H9 (cell line): Measurements from ENCODE around the gene BNIP5. TPM values are rescaled to one million over a fixed set of nuclear protein-coding genes. Genes with fewer than 3 reads are reported as not detected.

Experiments
- DNase-seq: peaks from one replicate; pipeline ENCODE4 v3.0.0-alpha.2; 2017
- H2AFZ ChIP-seq: one replicate; pipeline ENCODE4 v1.6.1; 2013; ENCODE audit warnings: mild to moderate bottlenecking, low read length, control low read depth, moderate library complexity
- H2AK5ac ChIP-seq: 2 replicates; pipeline ENCODE4 v1.6.1; 2013; ENCODE audit warnings: low read length, control low read depth, mixed read lengths; ENCODE audit not compliant: insufficient read length
- H2BK120ac ChIP-seq: one replicate; pipeline ENCODE4 v1.6.1; 2013; ENCODE audit warnings: low read depth, mild to moderate bottlenecking, low read length, control low read depth, inconsistent platforms; ENCODE audit not compliant: poor library complexity, severe bottlenecking
- H2BK12ac ChIP-seq: 2 replicates; pipeline ENCODE4 v1.6.1; 2013; ENCODE audit warnings: low read length, control low read depth, mixed read lengths, low read depth; ENCODE audit not compliant: insufficient read length
- H2BK15ac ChIP-seq: 2 replicates; pipeline ENCODE4 v1.6.1; 2013; ENCODE audit warnings: low read depth, low read length, control low read depth
- H2BK20ac ChIP-seq: one replicate; pipeline ENCODE4 v1.6.1; 2013; ENCODE audit warnings: low read depth, mild to moderate bottlenecking, low read length, control low read depth, inconsistent platforms; ENCODE audit not compliant: poor library complexity, severe bottlenecking
- H2BK5ac ChIP-seq: 2 replicates; pipeline ENCODE4 v1.6.1; 2013; ENCODE audit warnings: low read length, control low read depth, mixed read lengths; ENCODE audit not compliant: insufficient read length
- H3K14ac ChIP-seq: 2 replicates; pipeline ENCODE4 v1.6.1; 2013; ENCODE audit warnings: low read length, control low read depth; ENCODE audit not compliant: insufficient read depth
- H3K18ac ChIP-seq: 2 replicates; pipeline ENCODE4 v1.6.1; 2013; ENCODE audit warnings: low read depth, mild to moderate bottlenecking, mixed read lengths, low read length, control low read depth; ENCODE audit not compliant: insufficient read length
- H3K23ac ChIP-seq: 2 replicates; pipeline ENCODE4 v1.6.1; 2013; ENCODE audit warnings: low read length, control low read depth, mixed read lengths, low read depth; ENCODE audit not compliant: insufficient read length
- H3K23me2 ChIP-seq: 2 replicates; pipeline ENCODE4 v1.6.1; 2013; ENCODE audit warnings: low read depth, mild to moderate bottlenecking, mixed read lengths, low read length, control low read depth; ENCODE audit not compliant: insufficient read length, poor library complexity, severe bottlenecking
- H3K27ac ChIP-seq: 2 replicates; pipeline ENCODE4 v1.5.1; 2013; ENCODE audit warnings: low read length, control low read depth, mixed read lengths, low read depth; ENCODE audit not compliant: insufficient read length
- H3K27me3 ChIP-seq: 2 replicates; pipeline ENCODE4 v1.6.1; 2013; ENCODE audit warnings: low read length, control low read depth, inconsistent platforms; ENCODE audit not compliant: insufficient read depth
- H3K4ac ChIP-seq: 2 replicates; pipeline ENCODE4 v1.6.1; 2013; ENCODE audit warnings: low read depth, mild to moderate bottlenecking, control low read depth, inconsistent platforms, low read length, moderate library complexity
- H3K4me1 ChIP-seq: 2 replicates; pipeline ENCODE4 v1.6.1; 2013; ENCODE audit warnings: low read length, control low read depth, inconsistent platforms; ENCODE audit not compliant: insufficient read depth
- H3K4me2 ChIP-seq: 2 replicates; pipeline ENCODE4 v1.6.1; 2013; ENCODE audit warnings: low read length, control low read depth, mixed read lengths; ENCODE audit not compliant: insufficient read length, insufficient read depth
- H3K56ac ChIP-seq: 2 replicates; pipeline ENCODE4 v1.6.1; 2013; ENCODE audit warnings: low read depth, mild to moderate bottlenecking, mixed read lengths, low read length, control low read depth; ENCODE audit not compliant: insufficient read length
- H3K79me1 ChIP-seq: 2 replicates; pipeline ENCODE4 v1.6.1; 2013; ENCODE audit warnings: low read depth, mild to moderate bottlenecking, moderate library complexity, low read length, control low read depth, inconsistent platforms; ENCODE audit not compliant: insufficient read depth, poor library complexity, severe bottlenecking
- H3K79me2 ChIP-seq: 2 replicates; pipeline ENCODE4 v1.6.1; 2013; ENCODE audit warnings: low read length, control low read depth, inconsistent platforms; ENCODE audit not compliant: insufficient read depth
- H3K9ac ChIP-seq: 2 replicates; pipeline ENCODE4 v1.6.1; 2013; ENCODE audit warnings: low read length, control low read depth, mixed read lengths; ENCODE audit not compliant: insufficient read length; ENCODE audit errors: extremely low read depth
- H3K9me3 ChIP-seq: one replicate; pipeline ENCODE4 v1.6.1; 2013; ENCODE audit warnings: low read depth, low read length, inconsistent platforms; ENCODE audit not compliant: control insufficient read depth
- H3T11ph ChIP-seq: one replicate; pipeline ENCODE4 v1.6.1; 2013; ENCODE audit warnings: mild to moderate bottlenecking, low read length, control low read depth, inconsistent platforms
- H4K20me1 ChIP-seq: one replicate; pipeline ENCODE4 v1.6.1; 2013; ENCODE audit not compliant: control insufficient read depth, insufficient read length, insufficient read depth
- H4K5ac ChIP-seq: 2 replicates; pipeline ENCODE4 v1.6.1; 2013; ENCODE audit warnings: low read depth, mild to moderate bottlenecking, mixed read lengths, low read length, control low read depth; ENCODE audit not compliant: insufficient read length
- H4K8ac ChIP-seq: replicated peaks from 2 replicates; pipeline ENCODE4 v1.6.1; 2013; ENCODE audit warnings: low read length, control low read depth, mixed read lengths, low read depth; ENCODE audit not compliant: insufficient read length
- H4K91ac ChIP-seq: 2 replicates; pipeline ENCODE4 v1.6.1; 2013; ENCODE audit warnings: low read depth, mild to moderate bottlenecking, moderate library complexity, mixed read lengths, low read length, control low read depth; ENCODE audit not compliant: insufficient read length
- H3K27ac Mint-ChIP-seq, 3 experiments: 2 replicates in 2 of 3; 3 replicates in 1 of 3; pipeline ENCODE4 v1.8.0; 2020 to 2021; ENCODE audit warnings: mixed read lengths in 3 of 3, mild to moderate bottlenecking in 1 of 3, moderate library complexity in 1 of 3
- H3K27me3 Mint-ChIP-seq: 2 replicates; pipeline ENCODE4 v1.8.0; 2021; ENCODE audit warnings: low read depth, mild to moderate bottlenecking, moderate library complexity, mixed read lengths
- H3K36me3 Mint-ChIP-seq, 3 experiments: 2 replicates in 2 of 3; 3 replicates in 1 of 3; pipeline ENCODE4 v1.8.0; 2020 to 2021; ENCODE audit warnings: low read depth in 3 of 3, mixed read lengths in 3 of 3; ENCODE audit not compliant: insufficient read depth in 1 of 3
- H3K4me1 Mint-ChIP-seq, 2 experiments: 2 replicates each; pipeline ENCODE4 v1.8.0; 2020; ENCODE audit warnings: mixed read lengths in 2 of 2
- H3K4me3 Mint-ChIP-seq, 2 experiments: 2 replicates in 1 of 2; 3 replicates in 1 of 2; pipeline ENCODE4 v1.8.0; 2020 to 2021; ENCODE audit warnings: mild to moderate bottlenecking in 2 of 2, mixed read lengths in 2 of 2, moderate library complexity in 1 of 2
- H3K9me3 Mint-ChIP-seq, 2 experiments: 2 replicates in 1 of 2; 3 replicates in 1 of 2; pipeline ENCODE4 v1.8.0; 2020; ENCODE audit warnings: mild to moderate bottlenecking in 2 of 2, mixed read lengths in 2 of 2, moderate library complexity in 1 of 2
- WGBS: extraction: QIAGEN DNeasy Blood & Tissue Kit; methylation state at CpG from one replicate; pipeline ENCODE4 v1.1.7; 2013; ENCODE audit warnings: missing lambda C conversion rate, low lambda C conversion rate, mixed read lengths; ENCODE audit not compliant: insufficient read length; ENCODE audit errors: extremely low coverage; 5-methylcytosine and 5-hydroxymethylcytosine counted together
- total RNA-seq: library from RNA; stranded (reverse); gene quantifications from 2 replicates; pipeline ENCODE4 v1.2.1, GENCODE V29; 2021
- TF ChIP-seq, protein P1 (sequence below): fragments of 200-600 bp; sonication (generic); conservative IDR thresholded peaks from 3 replicates; pipeline ENCODE4 v1.8.0; 2021; ENCODE audit warnings: antibody characterized with exemption, mild to moderate bottlenecking

Gene BNIP5
- total RNA-seq, 1 experiment from 2014 or later: not detected

DNA sequence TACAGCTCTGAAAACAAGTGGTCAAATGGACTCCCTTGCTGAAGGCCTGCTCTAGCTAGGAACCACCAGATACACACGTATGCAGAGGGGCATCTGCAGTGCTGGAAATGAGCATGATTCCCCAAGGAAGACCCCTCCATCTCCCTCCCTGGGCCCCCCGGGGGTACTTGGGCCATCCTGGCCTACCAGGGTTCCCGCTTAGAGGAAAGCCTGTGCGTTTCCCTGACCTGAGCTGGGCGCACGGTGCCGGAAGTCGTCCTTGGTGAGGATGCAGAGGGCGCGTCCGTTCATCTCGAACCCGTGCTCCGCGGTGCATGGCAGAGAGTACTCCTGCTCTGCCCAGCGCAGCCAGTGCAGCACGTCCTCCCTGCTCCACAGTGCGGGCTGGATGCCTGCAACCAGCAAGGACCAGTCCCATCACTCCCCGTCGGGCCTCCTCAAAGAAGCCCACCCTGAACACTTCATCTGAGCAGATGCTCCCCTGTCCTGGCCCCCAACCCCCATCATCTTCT is 39.0 kb upstream of the BNIP5 start:
- Histone ChIP-seq H2AK5ac (no peak overlapping the region), H3K4me1 (peaks cover 4% of the 10 kb centered on the region; the same call in 1 of the 2 replicates), H3K4me2 (no peak overlapping the region), H2BK20ac (no peak overlapping the region), H3K4ac (no peak overlapping the region), H4K91ac (no peak overlapping the region), H3K23me2 (no peaks in the 10 kb centered on the region), H3K14ac (no peak overlapping the region), H2BK120ac (no peak overlapping the region), H3K23ac (no peak overlapping the region), H3K56ac (no peak overlapping the region), H4K8ac (no peak overlapping the region), H3T11ph (no peak overlapping the region), H4K5ac (no peak overlapping the region), H3K27me3 (no peaks in the 10 kb centered on the region), H3K79me1 (no peaks in the 10 kb centered on the region), H2BK5ac (no peak overlapping the region), H2BK12ac (no peak overlapping the region), H2AFZ (no peak overlapping the region), H3K79me2 (0 out of 2 replicates have a peak, but pooled peaks cover 2% of the 10 kb centered on the region), H3K27ac (no peak overlapping the region), H3K18ac (no peak overlapping the region), H3K9me3 (no peaks in the 10 kb centered on the region), H3K9ac (no peak overlapping the region), H2BK15ac (no peak overlapping the region), H4K20me1 (no peaks in the 10 kb centered on the region)
- Mint-ChIP-seq H3K27me3 (peaks cover 8% of the 10 kb centered on the region), H3K4me1 (peaks cover 24% of the 10 kb centered on the region in 2 experiments), H3K4me3 (no peak overlapping the region), H3K27ac (no peak overlapping the region), H3K36me3 (peaks cover 0 to 7% (median 0%) of the 10 kb centered on the region in 3 experiments; a peak in 2 of 7 replicates), H3K9me3 (peaks cover 0 to 4% of the 10 kb centered on the region in 2 experiments; a peak in 2 of 5 replicates)
- TF ChIP-seq, protein P1, sequence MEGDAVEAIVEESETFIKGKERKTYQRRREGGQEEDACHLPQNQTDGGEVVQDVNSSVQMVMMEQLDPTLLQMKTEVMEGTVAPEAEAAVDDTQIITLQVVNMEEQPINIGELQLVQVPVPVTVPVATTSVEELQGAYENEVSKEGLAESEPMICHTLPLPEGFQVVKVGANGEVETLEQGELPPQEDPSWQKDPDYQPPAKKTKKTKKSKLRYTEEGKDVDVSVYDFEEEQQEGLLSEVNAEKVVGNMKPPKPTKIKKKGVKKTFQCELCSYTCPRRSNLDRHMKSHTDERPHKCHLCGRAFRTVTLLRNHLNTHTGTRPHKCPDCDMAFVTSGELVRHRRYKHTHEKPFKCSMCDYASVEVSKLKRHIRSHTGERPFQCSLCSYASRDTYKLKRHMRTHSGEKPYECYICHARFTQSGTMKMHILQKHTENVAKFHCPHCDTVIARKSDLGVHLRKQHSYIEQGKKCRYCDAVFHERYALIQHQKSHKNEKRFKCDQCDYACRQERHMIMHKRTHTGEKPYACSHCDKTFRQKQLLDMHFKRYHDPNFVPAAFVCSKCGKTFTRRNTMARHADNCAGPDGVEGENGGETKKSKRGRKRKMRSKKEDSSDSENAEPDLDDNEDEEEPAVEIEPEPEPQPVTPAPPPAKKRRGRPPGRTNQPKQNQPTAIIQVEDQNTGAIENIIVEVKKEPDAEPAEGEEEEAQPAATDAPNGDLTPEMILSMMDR: no peak
- peak; percentile 25 for DNase-seq
- WGBS: no CpG with 5 or more reads among the region's 20 CpGs
